Ishikawa (cell line): ENCODE results near the gene COMMD4.

Source experiments
- EGR1 ChIP-seq: IDR thresholded peaks from 2 replicates; pipeline ENCODE4 v1.6.1; 2012
- EP300 ChIP-seq: IDR thresholded peaks from 2 replicates; pipeline ENCODE4 v1.6.1; 2012; ENCODE audit warnings: borderline replicate concordance
- FOXM1 ChIP-seq: IDR thresholded peaks from 2 replicates; pipeline ENCODE4 v1.6.1; 2012; ENCODE audit warnings: low read depth, borderline replicate concordance
- MAX ChIP-seq: IDR thresholded peaks from 2 replicates; pipeline ENCODE4 v1.6.1; 2012
- RAD21 ChIP-seq: IDR thresholded peaks from 2 replicates; pipeline ENCODE4 v1.6.1; 2012; ENCODE audit warnings: low read depth
- TAF1 ChIP-seq: IDR thresholded peaks from 2 replicates; pipeline ENCODE4 v1.6.1; 2012; ENCODE audit warnings: low read depth, mild to moderate bottlenecking
- TEAD4 ChIP-seq: IDR thresholded peaks from 2 replicates; pipeline ENCODE4 v1.6.1; 2012

- no peak for TF ChIP-seq TAF1
- TF ChIP-seq EGR1 = no peak
- TF ChIP-seq RAD21 = no peak
- TF ChIP-seq FOXM1 = no peak
- TF ChIP-seq TEAD4 = no peak
- no peak for TF ChIP-seq EP300
- TF ChIP-seq MAX = no peak
Measured at GRCh38 chr15:75356517-75356916, 20.7 kb downstream of the COMMD4 start.
